Heart left ventricle (tissue), 16 donors: Measurements from ENCODE around the gene SH3BP5. TPM values are rescaled to one million over a fixed set of nuclear protein-coding genes. Genes with fewer than 3 reads are reported as not detected.
A peak's percentile ranks its signal among the peaks of the same experiment; 100 is the strongest.

Source experiments
- ATAC-seq, 4 donors: fragments of 200-7000 bp; cut with Tn5 transposase; one replicate each; pipeline ENCODE4 v1.9.1; 2020 to 2022; ENCODE audit warnings: moderate library complexity in 4 of 4, mild to moderate bottlenecking in 3 of 4, moderate number of reproducible peaks in 1 of 4
- DNase-seq, 5 donors: peaks; one replicate each; pipeline ENCODE4 v3.0.0-alpha.2; 2020
- H3K27ac ChIP-seq, 12 donors: fragments of 200-600 bp; sonication (generic) in 4 of 12; one replicate each; pipeline versions ENCODE4 v1.5.0 to v1.8.0; 2016 to 2022; ENCODE audit warnings: mild to moderate bottlenecking in 2 of 12
- H3K27me3 ChIP-seq, 9 donors: fragments of 200-600 bp; sonication (generic) in 2 of 9; one replicate each; pipeline versions ENCODE4 v1.5.1 to v1.8.0; 2016 to 2022; ENCODE audit warnings: mild to moderate bottlenecking in 3 of 9
- H3K36me3 ChIP-seq, 9 donors: fragments of 200-600 bp; sonication (generic) in 2 of 9; one replicate each; pipeline versions ENCODE4 v1.5.0 to v1.8.0; 2018 to 2022; ENCODE audit warnings: mild to moderate bottlenecking in 2 of 9
- H3K4me1 ChIP-seq, 12 donors: fragments of 200-600 bp; sonication (generic) in 4 of 12; one replicate each; pipeline versions ENCODE4 v1.5.0 to v1.8.0; 2016 to 2022; ENCODE audit warnings: mild to moderate bottlenecking in 3 of 12
- H3K4me3 ChIP-seq, 12 donors: fragments of 200-600 bp; sonication (generic) in 4 of 12; one replicate each; pipeline versions ENCODE4 v1.5.0 to v1.8.0; 2017 to 2022; ENCODE audit warnings: mild to moderate bottlenecking in 9 of 12, moderate library complexity in 4 of 12
- H3K9me3 ChIP-seq, 12 donors: fragments of 200-600 bp; sonication (generic) in 4 of 12; one replicate each; pipeline versions ENCODE4 v1.5.0 to v1.8.0; 2016 to 2022; ENCODE audit warnings: mild to moderate bottlenecking in 1 of 12
- CTCF ChIP-seq, 12 donors: fragments of 200-600 bp; sonication (generic) in 4 of 12; IDR thresholded peaks; one replicate each; pipeline versions ENCODE4 v1.5.0 to v1.8.0; 2018 to 2022; ENCODE audit warnings: antibody characterized with exemption in 12 of 12, mild to moderate bottlenecking in 5 of 12
- POLR2A ChIP-seq, 2 donors: fragments of 450-650 bp; IDR thresholded peaks; one replicate each; pipeline ENCODE4 v1.6.1; 2017; ENCODE audit warnings: antibody characterized with exemption in 2 of 2, mild to moderate bottlenecking in 2 of 2, moderate library complexity in 2 of 2
- WGBS, 4 donors: extraction: QIAGEN DNeasy Blood & Tissue Kit in 2 of 4; methylation state at CpG; one replicate each; pipeline versions ENCODE4 v1.1.5 to v1.1.7; 2013 to 2018; 5-methylcytosine and 5-hydroxymethylcytosine counted together
- intact Hi-C, 10 donors: fragments of 100-400 bp; cut with DNase I; formaldehyde crosslinking; loops; one replicate each; pipeline versions ENCODE4 v1.11.1 to v1.14.2; 2022
- polyA plus RNA-seq, 2 donors: library from polyadenylated mRNA; stranded (reverse); fragments of 200-250 nt; gene quantifications; one replicate each; pipeline ENCODE4 v1.2.3, GENCODE V29; 2013
- total RNA-seq, 9 donors: library from RNA; depleted of rRNA in 2 of 9; stranded (reverse); fragments of >200 nt in 2 of 9; fragmentation: NEBNext Ultra II Directional in 3 of 9; extraction: Animal tissue kit (Norgen Biotek cat#: 25700) in 3 of 9; gene quantifications; one replicate each; pipeline versions ENCODE4 v1.1.0 to v1.2.4, GENCODE V29; 2016 to 2023
- donor health status: ischemic (EF 13 %, LVEDD 7.1; RV severe dilation, severe dysfunction).
- donor health status: healthy with polysubstance abuse.
- donor health status: DM: no; HTN: yes; CAD: no.
- donor health status: DM: no; HTN: no; CAD: no.
- donor health status: ischemic (EF 25% LVEDD 6.9; RV normal size, moderate dysfunction).
- donor health status: ischemic (EF 25% LVEDD 5.7; RV mildly dilated, moderate dysfunction).
- donor health status: healthy.
- donor health status: DM: yes; HTN: yes; CAD: no.
- donor health status: ischemic (EF 35%, LVEDD 5.7; RV mildly dilated, moderate dysfunction).
- donor health status: nonischemic (EF 11% LVEDD 7.7; RV severe dilation, severe dysfunction).
- donor health status: DM: yes; HTN: yes; CAD: no.
- donor health status: PGD.
- donor health status: ischemic (EF 29% LVEDD 5.4; RV normal size, mild dysfunction).
- donor health status: nonischemic (EF 23%, LVEDD 6.1; RV moderate dilation, normal function).

The SH3BP5 gene
- total and polyA plus RNA-seq, 11 donors: 4.9 to 28.6 (median 9.9) TPM

- peaks cover 0 to 100% (median 98%) of the 10 kb centered on the region in 9 donors for H3K36me3 ChIP-seq
- intact Hi-C loops: no loop called here
- no peak for DNase-seq
- no peak overlapping the region for H3K4me3 ChIP-seq
- TF ChIP-seq CTCF (IDR thresholded peaks at IDR 0.05) (no peak), POLR2A (IDR thresholded peaks at IDR 0.05) (no peak)
- WGBS, 4 donors: 87 to 91% (median 90%) methylated on average over 11 of the region's 11 CpGs
- no peaks in the 10 kb centered on the region for H3K27me3 ChIP-seq
- no peak for ATAC-seq
- H3K9me3 ChIP-seq: no peaks in the 10 kb centered on the region
- H3K27ac ChIP-seq: no peak overlapping the region
- H3K4me1 ChIP-seq: peaks cover 2 to 33% (median 13%) of the 10 kb centered on the region in 12 donors
Observed at GRCh38 chr3:15221574-15222217, 110.7 kb downstream of the SH3BP5 start.

GRCh38 chr3:15220661-15221060 is 111.7 kb downstream of the SH3BP5 start:
- Histone ChIP-seq H3K27me3 (no peaks in the 10 kb centered on the region), H3K9me3 (no peaks in the 10 kb centered on the region), H3K4me3 (no peak overlapping the region), H3K36me3 (peaks cover 0 to 100% (median 91%) of the 10 kb centered on the region in 9 donors), H3K4me1 (peaks cover 2 to 34% (median 14%) of the 10 kb centered on the region in 12 donors), H3K27ac (no peak overlapping the region)
- TF ChIP-seq CTCF (IDR thresholded peaks at IDR 0.05) (no peak), POLR2A (IDR thresholded peaks at IDR 0.05) (no peak)
- WGBS, 4 donors: 84 to 95% (median 91%) methylated on average over 2 of the region's 2 CpGs
- intact Hi-C loops: no loop called here
- ATAC-seq (no peak), DNase-seq (no peak)

- Histone ChIP-seq H3K4me1 (peaks cover 2 to 40% (median 14%) of the 10 kb centered on the region in 12 donors), H3K27ac (no peak overlapping the region), H3K36me3 (peaks cover 0 to 100% (median 85%) of the 10 kb centered on the region in 9 donors), H3K4me3 (no peak overlapping the region), H3K9me3 (no peaks in the 10 kb centered on the region), H3K27me3 (no peaks in the 10 kb centered on the region)
- intact Hi-C loops: no loop called here
- TF ChIP-seq POLR2A (IDR thresholded peaks at IDR 0.05) (no peak), CTCF (IDR thresholded peaks at IDR 0.05) (no peak)
- WGBS, 4 donors: 92 to 96% (median 95%) methylated on average over 8 of the region's 8 CpGs
- ATAC-seq: no peak
- no peak for DNase-seq
Observed at GRCh38 chr3:15220056-15220455, 112.3 kb downstream of the SH3BP5 start.

GRCh38 chr3:15218689-15219088 is 113.7 kb downstream of the SH3BP5 start:
- peak; percentile 85 to 92 (median 88) for ATAC-seq
- Histone ChIP-seq H3K4me3 (no peak overlapping the region), H3K27ac (peak overlapping the region in 9 of 12 donors; percentile 10 to 75 (median 56)), H3K9me3 (no peaks in the 10 kb centered on the region), H3K27me3 (no peaks in the 10 kb centered on the region), H3K4me1 (peaks cover 2 to 44% (median 14%) of the 10 kb centered on the region in 12 donors), H3K36me3 (peaks cover 0 to 99% (median 85%) of the 10 kb centered on the region in 9 donors)
- TF ChIP-seq POLR2A (IDR thresholded peaks at IDR 0.05) (no peak), CTCF (IDR thresholded peaks at IDR 0.05) (no peak)
- no peak for DNase-seq
- intact Hi-C loops: loop anchor here in 1 of 10 donors (5.0 kb wide), 1 partner anchor 39 kb away; no protein-coding TSS in a partner anchor
